GM19099 (cell line): ENCODE results near the gene PTPN3.

Experiments used
- POLR2A ChIP-seq: IDR thresholded peaks from 3 replicates; pipeline ENCODE4 v1.6.1; 2011; ENCODE audit warnings: low read depth; ENCODE audit not compliant: insufficient read length; ENCODE audit errors: extremely low read depth

Gene PTPN3, protein sequence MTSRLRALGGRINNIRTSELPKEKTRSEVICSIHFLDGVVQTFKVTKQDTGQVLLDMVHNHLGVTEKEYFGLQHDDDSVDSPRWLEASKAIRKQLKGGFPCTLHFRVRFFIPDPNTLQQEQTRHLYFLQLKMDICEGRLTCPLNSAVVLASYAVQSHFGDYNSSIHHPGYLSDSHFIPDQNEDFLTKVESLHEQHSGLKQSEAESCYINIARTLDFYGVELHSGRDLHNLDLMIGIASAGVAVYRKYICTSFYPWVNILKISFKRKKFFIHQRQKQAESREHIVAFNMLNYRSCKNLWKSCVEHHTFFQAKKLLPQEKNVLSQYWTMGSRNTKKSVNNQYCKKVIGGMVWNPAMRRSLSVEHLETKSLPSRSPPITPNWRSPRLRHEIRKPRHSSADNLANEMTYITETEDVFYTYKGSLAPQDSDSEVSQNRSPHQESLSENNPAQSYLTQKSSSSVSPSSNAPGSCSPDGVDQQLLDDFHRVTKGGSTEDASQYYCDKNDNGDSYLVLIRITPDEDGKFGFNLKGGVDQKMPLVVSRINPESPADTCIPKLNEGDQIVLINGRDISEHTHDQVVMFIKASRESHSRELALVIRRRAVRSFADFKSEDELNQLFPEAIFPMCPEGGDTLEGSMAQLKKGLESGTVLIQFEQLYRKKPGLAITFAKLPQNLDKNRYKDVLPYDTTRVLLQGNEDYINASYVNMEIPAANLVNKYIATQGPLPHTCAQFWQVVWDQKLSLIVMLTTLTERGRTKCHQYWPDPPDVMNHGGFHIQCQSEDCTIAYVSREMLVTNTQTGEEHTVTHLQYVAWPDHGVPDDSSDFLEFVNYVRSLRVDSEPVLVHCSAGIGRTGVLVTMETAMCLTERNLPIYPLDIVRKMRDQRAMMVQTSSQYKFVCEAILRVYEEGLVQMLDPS

DNA sequence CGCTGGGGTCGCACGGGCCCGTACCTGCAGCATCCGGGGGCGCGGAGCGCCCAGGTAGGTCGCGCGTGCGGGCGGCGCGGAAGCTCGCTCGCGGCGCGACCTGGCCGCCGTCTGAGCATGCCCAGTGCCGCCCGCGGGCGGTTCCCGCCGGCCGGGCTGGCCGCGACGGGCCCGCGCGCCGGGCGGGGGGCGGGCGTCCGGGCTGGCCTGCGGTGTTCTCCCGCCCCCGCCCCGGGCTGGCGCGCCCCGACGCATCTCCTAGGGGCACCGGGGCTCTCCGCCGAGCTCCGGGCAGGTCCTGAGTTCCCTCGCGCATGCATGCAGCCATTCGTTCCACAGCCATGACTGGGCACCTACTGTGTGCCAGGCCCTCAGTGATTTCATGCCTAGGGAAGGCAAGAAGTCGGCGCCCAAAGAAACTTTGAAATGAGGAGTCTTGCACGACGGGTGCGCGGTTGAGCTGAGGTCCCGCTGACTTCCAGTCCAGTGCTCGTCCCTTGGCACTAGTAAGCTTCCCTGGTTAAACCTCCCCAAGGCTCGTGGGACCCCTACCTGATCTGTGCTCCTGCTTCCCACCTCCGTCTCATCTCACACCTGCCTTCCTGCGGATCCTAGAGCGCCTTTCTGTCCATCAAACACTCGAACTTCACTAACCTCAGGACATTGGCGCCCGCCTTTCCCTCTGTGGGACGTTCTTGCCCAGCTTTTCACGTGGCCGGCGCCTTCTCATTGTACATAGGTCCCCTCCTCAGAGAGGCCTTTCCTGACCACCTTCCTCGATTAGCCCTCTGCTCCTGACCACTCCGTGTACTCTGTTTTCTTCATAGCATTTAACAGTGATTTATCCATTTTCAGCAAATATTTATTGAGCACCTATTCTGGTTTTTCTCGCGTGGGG, at the start of gene PTPN3:
TSS of gene PTPN3 (minus strand) at position 113 of the 898 bp plus-strand sequence. CDS start 34,873 bp downstream, outside the sequence.
- TF ChIP-seq POLR2A = no peak

DNA sequence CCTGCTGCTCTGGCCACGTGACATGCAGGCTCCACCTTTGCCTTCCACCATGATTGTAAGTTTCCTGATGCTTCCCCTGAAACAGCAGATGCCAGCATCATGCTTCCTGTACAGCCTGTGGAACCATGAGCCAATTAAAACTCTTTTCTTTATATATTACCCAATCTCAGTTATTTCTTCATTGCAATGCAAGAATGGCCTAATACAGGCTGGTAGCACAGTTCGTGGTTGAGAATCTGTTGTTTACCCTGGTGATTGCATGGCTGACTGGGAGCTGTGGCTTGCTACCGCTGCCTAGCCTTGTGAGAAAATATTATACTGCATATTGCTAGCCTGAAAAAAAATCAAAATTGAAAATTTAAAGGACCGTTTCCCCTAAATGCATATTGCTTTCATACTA, 44.8 kb upstream of the PTPN3 start:
- TF ChIP-seq POLR2A = no peak

DNA sequence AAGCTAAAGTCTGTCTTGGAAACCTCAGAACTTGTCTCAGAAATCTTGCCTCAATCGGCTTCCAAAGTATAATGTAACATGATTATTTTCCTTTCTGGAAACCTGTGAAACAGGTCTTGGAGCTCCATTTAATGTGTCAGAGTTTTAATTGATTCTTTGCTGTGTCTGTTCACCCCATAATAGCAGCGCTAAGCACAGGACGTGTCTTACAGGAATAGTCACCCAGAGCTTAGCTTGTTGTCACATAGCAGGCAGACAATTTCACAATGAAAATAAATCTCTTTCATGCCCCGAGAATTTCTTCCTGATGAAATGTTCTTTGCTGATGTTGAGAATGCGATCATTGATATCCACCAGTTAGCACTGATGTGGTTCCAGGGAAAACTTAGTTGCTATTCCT, 40.2 kb upstream of the PTPN3 start:
- TF ChIP-seq POLR2A = no peak

DNA sequence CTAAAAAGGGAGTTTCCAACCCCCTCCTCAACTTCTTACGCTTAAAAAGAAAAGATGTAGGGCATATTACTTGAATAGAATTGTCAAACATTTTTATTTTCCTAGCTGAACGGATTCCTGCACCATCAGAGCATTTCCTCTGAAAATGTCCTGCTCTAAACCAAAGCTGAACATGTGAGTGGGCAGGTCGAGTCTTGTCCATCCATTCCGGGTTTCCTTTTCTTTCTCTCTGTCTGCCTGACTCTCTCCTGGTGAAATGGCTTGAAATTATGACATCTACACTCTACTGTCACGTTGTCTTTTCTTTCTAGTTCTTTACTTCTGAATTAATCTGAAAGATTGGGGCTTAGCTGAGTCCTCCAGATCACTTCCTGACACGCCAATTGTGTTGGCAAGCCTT, 39.2 kb upstream of the PTPN3 start:
- TF ChIP-seq POLR2A = no peak

DNA sequence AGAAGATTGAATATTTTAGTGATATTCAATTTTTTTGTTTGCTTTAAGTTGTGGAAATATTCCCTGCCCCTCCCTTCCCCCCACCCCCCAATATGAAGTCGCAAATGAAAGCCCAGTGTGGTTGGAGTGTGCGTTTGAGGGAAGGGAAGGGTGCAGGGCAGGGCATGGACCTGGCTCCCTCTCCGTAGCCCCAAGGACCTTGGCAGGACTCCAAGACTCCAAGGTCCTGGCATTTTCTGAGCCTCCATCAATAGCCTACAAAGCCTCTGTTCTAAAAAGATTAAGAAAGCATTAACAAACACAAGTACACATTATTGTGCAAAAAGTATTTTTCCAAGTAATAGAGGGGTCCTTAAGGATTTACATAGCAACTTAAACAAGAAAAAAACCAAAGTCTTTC, 38.8 kb upstream of the PTPN3 start:
- no peak for TF ChIP-seq POLR2A

DNA sequence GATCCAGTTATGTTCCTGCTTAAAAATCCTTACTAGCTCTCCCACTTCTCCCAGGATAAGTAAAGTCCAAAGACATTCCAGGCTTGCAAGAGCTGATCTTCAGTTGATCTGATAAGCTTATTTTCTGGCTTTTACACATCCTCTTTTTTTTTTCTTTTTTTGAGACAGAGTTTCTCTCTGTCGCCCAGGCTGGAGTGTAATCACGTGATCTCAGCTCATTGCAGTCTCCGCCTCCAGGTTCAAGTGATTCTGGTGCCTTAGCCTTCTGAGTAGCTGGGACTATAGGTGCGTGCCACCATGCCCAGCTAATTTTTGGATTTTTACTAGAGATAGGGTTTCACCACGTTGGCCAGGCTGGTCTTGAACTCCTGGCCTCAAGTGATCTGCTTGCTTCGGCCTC, 37.3 kb upstream of the PTPN3 start:
- TF ChIP-seq POLR2A = no peak

DNA sequence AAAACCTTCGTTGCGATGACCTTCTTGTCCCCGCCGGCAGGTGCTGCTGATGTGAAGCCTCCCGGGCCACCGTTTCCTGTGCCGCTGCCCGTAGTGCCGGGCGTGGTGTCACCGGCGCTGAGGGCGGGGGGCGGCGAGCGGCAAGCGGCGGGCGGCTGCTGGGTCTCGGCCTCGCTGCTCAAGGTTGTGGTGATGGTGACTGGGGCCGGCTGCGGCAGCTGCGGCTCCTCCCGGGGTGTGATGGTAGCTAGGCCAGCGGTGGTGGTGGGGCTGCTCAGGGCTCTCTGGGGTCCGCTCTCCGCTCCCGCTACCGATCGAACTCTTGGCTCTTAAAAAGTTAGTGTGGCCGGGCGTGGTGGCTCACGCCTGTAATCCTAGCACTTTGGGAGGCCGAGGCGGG, 36.0 kb upstream of the PTPN3 start:
- no peak for TF ChIP-seq POLR2A

DNA sequence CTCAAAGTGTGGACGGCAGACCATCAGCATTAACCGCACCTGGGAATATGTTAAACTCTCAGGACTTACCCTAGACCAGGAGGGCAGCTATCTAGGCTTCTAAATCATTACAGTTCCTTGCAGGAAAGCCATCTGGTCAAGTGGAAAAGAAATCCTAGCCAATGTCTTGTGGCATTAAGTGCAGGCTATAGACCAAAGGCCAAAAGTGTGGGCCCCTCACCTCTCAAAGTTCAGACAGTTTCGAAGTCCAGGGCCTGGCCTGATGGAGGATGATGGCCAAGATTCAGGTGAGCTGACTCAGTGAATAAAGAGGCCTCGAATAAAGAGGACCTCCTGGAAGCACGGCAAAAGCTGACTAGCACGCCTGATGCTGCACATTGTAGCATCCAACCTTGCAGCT, 24.0 kb upstream of the PTPN3 start:
- no peak for TF ChIP-seq POLR2A

DNA sequence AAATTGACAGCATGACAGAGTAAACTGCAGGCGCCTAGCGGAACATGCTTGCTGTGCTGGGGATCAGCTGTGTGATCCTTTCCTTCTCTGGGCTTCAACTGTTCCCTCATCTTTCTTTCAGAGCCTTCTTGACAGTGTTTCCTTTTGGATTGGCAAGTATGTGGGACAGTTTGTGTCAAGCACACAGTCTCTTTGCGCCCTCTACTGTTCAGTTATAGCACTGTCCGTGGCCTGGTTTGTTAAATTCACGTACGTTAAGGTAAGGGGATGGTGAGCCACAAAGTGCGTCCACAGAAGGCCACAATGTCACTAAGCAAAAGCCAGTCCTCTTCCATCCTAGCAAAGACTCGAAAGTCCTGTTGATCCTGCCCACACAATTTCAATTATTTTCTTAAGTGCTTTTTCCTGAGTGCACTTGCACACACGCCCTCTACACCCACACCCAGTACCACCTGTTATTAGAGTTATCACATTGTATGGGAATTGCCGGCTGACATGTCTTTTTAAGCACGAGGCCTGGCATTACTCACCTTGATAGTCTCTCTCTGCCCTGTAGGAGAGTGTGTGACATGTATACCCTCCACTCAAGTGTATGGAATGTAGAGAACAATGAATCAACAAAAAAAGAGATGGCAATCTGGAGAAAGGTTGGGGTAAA, 22.5 kb upstream of the PTPN3 start:
- TF ChIP-seq POLR2A = no peak

DNA sequence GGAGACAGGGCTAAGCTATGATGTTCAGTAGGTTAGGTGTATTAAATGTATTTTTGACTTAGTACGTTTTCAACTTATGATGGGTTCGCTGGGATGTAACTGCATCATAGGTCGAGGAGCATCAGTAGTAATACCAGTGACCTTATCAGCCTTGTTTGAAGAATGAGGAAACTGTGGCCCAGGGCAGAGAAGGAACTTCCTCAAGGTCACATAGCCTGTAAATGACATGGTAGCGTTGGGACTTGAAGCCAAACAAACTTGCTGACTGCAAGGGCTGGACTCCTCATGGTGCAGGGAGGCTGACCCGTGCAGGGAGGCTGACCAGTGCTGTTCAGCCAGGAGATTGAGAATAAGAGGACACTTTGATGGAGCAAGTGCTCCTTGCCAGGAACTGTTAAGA, 21.3 kb upstream of the PTPN3 start:
- TF ChIP-seq POLR2A = no peak

DNA sequence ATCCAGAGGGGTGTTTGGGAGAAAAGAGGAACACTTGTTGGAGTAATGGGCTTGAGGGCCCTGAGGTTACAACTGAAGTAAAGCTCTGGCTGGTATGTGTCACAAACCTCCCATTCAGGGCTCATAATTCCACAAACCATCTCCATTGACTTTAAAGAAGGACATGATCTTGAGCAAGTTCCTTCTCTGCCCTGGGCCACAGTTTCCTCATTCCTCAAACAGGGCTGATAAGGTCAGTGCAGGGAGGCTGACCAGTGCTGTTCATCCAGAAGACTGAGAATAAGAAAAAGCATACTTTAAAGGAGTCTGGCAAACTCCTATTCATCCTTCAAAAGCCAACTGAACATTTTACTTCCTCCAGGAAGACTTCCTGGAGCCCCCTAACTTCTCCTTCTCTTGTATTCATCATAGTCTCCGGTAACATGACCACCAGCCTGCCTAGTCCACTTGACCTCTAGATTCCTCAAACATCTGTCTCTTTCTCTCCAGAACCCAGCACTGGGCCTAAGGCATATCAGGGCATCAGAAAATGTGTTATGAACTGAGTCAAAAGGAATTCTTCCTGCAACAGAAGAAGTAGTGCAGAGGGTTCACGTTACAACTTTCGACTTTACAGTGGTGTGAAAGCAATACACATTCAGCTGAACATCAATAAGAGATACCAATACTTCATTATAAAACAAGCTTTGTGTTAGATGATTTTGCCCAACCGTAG, 20.7 kb upstream of the PTPN3 start:
- TF ChIP-seq POLR2A = no peak

DNA sequence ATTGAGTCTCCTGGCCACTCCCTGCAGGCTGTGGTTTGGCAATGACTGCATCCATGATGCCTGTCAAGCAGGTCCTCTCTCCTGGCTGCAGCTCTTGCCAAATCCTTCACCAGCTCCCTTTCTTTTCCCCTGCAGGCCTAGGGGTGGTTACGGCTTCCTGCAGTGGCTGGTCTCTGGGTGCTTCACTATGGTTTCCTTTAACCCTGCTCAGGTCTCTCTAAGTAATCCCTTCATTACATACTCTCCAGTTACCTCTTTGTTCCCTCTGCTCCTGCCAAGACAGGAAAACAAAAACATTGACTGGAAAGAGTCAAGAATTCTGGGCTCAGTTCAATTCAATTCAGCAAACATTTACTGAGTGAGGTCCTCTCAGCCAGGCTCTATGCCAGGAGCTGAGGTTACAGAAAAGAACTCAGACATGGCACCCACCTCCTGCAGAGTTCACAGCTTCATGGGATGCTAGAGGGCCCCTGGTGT, 19.8 kb upstream of the PTPN3 start:
- TF ChIP-seq POLR2A = no peak

DNA sequence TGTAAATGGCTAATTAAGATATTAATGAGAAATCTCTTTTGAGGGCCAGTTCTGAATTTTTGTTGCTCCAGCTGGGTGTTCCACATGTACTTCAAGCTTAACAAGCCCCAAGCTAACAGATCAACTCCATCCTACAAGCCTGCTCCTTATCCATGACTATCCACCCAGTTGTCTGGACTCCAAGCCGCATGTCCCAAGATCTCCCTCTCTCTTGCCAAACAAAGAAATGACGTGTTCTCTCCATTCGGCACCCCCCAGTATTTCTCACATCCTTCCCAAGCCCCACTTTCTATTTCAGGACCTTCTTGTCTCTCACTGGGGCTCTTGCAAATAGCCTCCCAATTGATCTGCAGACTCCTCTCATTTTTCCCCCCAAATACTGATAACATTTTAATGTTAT, 15.8 kb upstream of the PTPN3 start:
- no peak for TF ChIP-seq POLR2A

DNA sequence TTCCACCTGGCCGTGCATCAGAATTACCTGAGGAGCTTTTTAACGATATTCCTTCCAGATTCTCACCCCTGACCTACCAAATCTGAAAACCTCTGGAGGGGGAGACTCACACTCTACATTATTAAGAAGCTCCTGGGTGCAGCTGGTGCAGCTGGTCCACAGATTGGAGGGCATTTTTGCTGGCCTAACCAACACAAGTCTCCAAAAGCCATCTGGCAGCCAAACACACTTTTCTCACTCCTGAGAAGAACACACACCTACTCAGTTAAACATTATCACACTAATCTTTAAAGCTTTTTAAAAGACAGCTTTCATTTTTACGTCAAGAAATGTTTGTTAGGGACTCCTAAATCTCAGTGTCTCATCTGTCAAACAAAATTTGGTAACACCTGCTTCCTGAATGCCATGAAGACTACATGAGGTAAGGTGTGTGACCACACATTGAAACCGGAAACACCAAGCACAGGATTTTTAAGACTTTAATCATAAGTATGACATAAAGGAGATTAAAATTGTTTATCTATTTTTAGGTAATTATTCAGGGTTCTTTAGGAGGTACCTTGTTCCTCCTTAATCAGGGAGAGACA, 14.2 kb upstream of the PTPN3 start:
- TF ChIP-seq POLR2A = no peak

DNA sequence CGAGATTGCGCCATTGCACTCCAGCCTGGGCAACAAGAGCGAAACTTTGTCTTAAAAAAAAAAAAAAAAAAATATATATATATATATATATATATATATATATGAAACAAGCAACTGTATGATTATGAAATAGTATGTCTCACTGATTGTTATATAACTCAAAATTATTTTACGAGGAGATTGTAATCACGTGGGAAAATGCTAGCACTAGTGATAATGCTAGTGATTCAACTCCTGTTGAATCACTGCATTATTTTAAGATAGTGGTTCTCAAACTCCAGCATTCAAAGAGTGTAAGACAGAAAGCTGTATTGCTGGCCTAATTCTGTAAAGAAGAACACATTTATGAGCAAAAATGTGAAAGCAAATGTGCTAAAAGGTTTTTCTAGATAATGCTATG, 12.4 kb upstream of the PTPN3 start:
- no peak for TF ChIP-seq POLR2A
